HL-60/S4 treated with phorbol 12-myristate 13-acetate at 8.2 ng/mL for 4 days and 3 days (cell line): ENCODE measurements around the gene IFNAR2.
"Not testable (repeated sequence)": the region's sequence is repeated elsewhere in the genome, so short reads cannot be mapped to it uniquely, and the experiment has no call there.

ENCODE experiments used
- in situ Hi-C: fragments of 300-500 bp; cut with MboI; formaldehyde crosslinking; loops from 2 replicates; pipeline ENCODE4 v1.15.0; 2022; ENCODE audit warnings: low sequenced_read_pairs

IFNAR2 gene

GRCh38 chr21:33241846-33242245 is 12.1 kb downstream of the IFNAR2 start:
- in situ Hi-C loops, result no loop called here

GRCh38 chr21:33242846-33243245 is 13.1 kb downstream of the IFNAR2 start:
- in situ Hi-C loops, result not testable (repeated sequence)

GRCh38 chr21:33244082-33244778 is 14.5 kb downstream of the IFNAR2 start:
- in situ Hi-C loops, result no loop called here

- in situ Hi-C loops, result no loop called here
Observed at GRCh38 chr21:33244779-33245105, 15.0 kb downstream of the IFNAR2 start.

GRCh38 chr21:33245289-33245918 is 15.7 kb downstream of the IFNAR2 start:
- in situ Hi-C loops, result no loop called here

- in situ Hi-C loops, result no loop called here
Observed at GRCh38 chr21:33246506-33246905, 16.8 kb downstream of the IFNAR2 start.

GRCh38 chr21:33246963-33247362 is 17.2 kb downstream of the IFNAR2 start:
- in situ Hi-C loops, result no loop called here

DNA sequence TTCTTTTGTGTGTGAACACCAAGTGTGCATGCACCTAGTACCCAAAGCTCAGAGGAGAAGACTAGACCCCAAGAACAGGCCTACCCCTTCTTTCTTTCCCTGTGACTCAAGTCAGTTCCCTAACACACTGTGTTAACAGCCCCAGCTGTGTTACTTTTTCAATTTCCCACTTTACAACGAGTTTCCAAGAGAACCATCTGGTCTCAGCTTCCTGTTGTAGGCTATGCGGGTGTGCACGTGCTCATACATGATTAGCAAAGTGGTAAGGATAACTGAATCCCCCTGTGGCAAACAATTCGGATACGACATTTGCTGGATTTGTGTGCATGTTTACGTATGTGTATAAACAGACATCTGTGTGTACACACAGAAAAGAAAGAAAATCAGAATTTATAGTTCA is 17.9 kb downstream of the IFNAR2 start:
- in situ Hi-C loops, result no loop called here

DNA sequence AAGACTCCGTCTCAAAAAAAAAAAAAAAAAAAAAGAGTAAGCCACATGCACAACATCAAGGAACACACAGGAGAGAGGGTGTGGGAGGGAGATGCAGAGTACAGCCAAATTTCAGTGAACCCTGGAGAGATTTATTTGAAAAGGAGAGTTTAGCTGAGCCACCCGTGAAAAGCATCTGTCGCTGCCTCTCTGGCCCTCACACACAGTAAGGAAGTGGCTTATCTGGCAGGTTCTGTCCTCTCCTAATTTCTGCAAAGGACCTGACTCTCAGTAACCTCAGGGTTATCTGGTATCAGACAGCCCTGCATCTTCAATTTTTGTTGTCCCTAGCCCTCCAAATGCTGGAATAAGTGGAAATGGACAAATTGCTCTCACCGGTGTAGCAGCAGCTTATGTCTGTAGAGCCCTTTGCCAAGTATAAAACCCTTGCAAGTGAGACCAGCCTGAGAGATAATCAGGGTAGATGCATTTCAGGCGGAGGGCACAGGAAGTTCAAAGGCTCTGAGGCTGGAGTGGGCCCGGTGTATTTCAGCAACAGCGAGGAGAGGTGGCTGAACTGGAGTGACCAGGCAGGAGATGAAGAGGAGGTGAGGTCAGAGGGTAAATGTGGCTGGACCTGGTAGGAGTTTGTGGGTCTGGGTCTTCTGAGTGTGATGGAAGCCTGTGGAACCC is 19.7 kb downstream of the IFNAR2 start:
- in situ Hi-C loops, result no loop called here

GRCh38 chr21:33251119-33251518 is 21.4 kb downstream of the IFNAR2 start:
- in situ Hi-C loops, result no loop called here

DNA sequence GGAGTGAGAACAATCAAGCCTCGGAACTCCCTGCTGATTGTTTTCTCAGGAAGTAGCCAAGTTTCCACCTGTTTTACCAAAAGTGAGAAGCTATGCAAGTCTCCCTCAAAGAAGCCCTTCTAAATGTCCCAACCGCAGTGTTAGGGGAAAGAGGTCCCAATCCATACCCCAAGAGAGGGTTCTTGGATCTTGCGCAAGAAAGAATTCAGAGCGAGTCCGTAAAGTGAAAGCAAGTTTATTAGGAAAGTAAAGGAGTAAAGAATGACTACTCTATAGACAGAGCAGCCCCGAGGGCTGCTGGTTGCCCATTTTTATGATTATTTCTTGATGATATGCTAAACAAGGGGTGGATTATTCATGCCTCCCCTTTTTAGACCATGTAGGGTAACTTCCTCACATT is 23.6 kb downstream of the IFNAR2 start:
- in situ Hi-C loops, result not testable (repeated sequence)

GRCh38 chr21:33254766-33255165 is 25.0 kb downstream of the IFNAR2 start:
- in situ Hi-C loops, result no loop called here

DNA sequence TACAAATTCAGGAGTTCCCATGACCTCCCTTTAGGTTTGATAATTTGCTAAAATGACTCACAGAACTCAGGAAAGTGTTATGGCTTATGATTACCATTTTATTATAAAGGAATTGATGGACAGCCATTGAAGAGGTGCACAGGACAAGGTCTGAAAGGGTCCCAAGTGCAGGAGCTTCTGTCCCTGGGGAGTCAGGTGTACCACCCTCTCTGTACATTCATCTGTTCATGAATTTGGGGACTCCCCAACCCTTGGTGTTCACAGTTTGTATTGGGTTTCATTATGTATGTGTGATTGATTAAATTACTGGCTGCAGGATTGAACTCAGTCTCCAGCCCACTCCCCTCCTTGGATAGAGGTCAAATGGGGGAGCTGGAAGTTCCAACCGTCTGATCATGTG is 25.7 kb downstream of the IFNAR2 start:
- in situ Hi-C loops, result no loop called here

GRCh38 chr21:33256019-33256418 is 26.3 kb downstream of the IFNAR2 start:
- in situ Hi-C loops, result no loop called here

DNA sequence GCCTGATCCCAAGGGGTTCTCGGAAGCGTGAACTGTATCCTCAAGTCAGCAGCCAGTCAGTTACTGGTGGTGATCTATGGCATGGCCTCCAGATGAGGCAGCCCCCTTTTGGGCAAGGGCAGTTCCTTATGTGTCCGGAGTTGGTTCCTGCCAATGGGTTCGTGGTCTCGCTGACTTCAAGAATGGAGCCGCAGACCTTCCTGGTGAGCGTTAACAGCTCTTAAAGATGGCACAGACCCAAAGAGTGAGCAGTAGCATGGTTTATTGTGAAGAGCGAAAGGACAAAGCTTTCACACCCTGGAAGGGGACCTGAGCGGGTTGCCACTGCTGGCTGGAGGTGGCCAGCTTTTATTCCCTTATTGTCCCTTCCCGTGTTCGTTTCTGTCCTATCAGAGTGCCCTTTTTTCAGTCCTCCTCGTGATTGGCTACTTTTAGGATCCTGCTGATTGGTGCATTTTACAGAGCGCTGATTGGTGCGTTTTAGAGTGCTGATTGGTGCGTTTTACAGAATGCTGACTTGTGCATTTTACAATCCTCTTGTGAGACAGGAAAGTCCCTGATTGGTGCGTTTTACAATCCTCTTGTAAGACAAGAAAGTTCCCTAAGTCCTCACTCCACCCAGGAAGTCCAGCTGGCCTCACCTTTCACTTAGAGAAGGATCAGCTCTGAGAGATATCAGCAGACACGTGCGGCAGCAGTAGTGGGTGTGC is 27.5 kb downstream of the IFNAR2 start:
- in situ Hi-C loops, result no loop called here

DNA sequence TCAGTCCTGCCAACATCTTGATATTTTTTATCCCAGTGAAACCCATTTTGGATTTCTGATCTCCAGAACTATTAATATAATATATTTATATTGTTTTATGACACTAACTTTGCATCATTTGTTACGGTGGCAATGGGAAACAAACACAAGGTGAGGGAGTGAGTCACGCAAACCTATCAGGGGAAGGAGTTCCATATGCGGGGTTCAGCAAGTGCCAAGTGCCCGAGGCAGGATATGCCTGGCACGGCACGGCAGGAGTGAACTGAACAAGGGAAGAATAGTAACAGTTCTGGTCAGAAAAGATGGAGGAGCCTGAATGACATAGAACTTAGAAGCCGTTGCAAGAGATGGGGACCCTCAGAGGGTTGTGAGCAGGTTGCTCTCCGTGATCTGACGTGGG is 28.7 kb downstream of the IFNAR2 start:
- in situ Hi-C loops, result no loop called here

GRCh38 chr21:33259428-33259827 is 29.7 kb downstream of the IFNAR2 start:
- in situ Hi-C loops, result no loop called here

DNA sequence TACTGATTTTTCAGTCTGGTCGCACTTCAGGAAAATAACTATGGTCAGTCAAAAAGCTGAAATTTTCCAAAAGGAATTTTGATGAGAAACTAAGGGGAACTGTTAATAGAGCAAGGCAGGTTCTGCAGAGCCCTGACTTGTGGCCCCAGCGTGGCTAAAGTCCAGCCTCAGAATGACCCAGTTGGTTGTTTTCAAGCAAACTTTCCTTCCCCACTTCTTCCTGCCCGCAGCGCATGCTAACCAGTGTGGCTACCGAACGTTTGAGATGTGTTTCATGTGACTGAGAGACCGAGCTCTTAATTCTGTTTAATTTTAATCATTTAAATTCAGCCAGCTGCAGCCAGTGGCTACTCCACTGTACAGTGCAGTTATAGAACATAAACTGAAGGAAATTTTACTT is 30.3 kb downstream of the IFNAR2 start:
- in situ Hi-C loops, result no loop called here

- in situ Hi-C loops, result no loop called here
Observed at GRCh38 chr21:33261635-33262034, 31.9 kb downstream of the IFNAR2 start.

- in situ Hi-C loops, result no loop called here
Observed at GRCh38 chr21:33262921-33263320, 33.2 kb downstream of the IFNAR2 start.

DNA sequence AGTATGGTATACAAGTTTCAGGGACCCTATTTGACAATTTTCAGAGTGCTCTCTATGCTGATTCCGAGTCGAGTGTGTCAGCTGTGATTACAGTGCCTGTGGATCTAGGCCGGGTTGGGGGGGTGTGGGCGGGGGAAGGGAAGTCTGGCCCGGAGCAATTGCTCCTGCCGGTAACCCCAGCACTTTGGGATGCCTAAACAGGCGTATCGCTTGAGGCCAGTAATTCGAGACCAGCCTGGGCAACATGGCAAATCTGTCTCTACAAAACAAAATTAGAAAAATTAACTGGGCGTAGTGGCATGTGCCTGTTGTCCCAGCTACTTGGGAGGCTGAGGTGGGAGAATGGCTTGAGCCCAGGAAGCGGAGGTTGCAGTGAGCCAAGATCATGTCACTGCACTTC is 34.8 kb downstream of the IFNAR2 start:
- in situ Hi-C loops, result no loop called here

DNA sequence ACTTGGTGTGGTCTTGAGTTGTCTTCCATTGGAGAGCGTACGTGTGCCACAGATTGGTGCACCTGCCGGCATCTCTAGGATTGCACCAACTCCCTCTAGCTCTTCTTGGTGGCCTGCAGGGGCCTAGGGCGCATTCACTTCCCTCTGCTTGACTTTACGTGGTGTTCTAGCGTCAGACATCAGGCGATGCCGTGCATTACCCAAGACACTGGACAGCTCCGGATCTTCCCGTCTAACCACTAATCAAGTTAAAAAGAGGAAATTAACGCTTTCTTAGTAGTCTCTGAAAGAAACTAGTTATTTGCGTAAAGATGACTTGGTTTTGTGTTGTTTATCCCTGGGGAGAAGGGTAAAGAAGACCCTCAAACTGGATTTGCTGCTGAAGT is 35.9 kb downstream of the IFNAR2 start:
- in situ Hi-C loops, result no loop called here
